Renal pelvis (tissue), 12 donors: ENCODE data around the gene GRK6. TPM values are rescaled to one million over a fixed set of nuclear protein-coding genes. Genes with fewer than 3 reads are reported as not detected.

Experiments used
- DNase-seq: peaks from one replicate; pipeline ENCODE4 v3.0.0-alpha.2; 2013
- long read RNA-seq, 16 experiments: transcript quantifications; one replicate each; lab custom pipeline, GENCODE V29; 2026
- polyA plus RNA-seq, 3 donors: library from polyadenylated mRNA; unstranded; fragments of 120-200 nt; gene quantifications; one replicate each; pipeline ENCODE4 v1.2.1, GENCODE V29; 2013; ENCODE audit not compliant: insufficient read length in 3 of 3

Gene GRK6
- 10 to 100 TPM; 27.9 to 32.3 (median 30.6) TPM for polyA plus RNA-seq
- long read RNA-seq, donor 1, partial matches to known transcripts, result 0 of 3 reads
- long read RNA-seq, donor 1, other reads (novel, unspliced or antisense), result 0 of 3 reads
- long read RNA-seq, donor 2, transcript GRK6-201 (16 exons, 2,939 nt), result major isoform, 8 of 9 reads
- long read RNA-seq, donor 2, partial matches to known transcripts, result 0 of 9 reads
- long read RNA-seq, donor 2, other reads (novel, unspliced or antisense), result 0 of 9 reads
- long read RNA-seq, donor 3, partial matches to known transcripts, result 144 of 193 reads
- long read RNA-seq, donor 3, other reads (novel, unspliced or antisense), result 46 of 193 reads
- long read RNA-seq, donor 4, transcript GRK6-201 (16 exons, 2,939 nt), result major isoform, 6 of 6 reads
- long read RNA-seq, donor 4, partial matches to known transcripts, result 0 of 6 reads
- long read RNA-seq, donor 4, other reads (novel, unspliced or antisense), result 0 of 6 reads
- long read RNA-seq, donor 5, partial matches to known transcripts, result 0 of 4 reads
- long read RNA-seq, donor 5, other reads (novel, unspliced or antisense), result 0 of 4 reads
- long read RNA-seq, donor 6, partial matches to known transcripts, result 0 of 5 reads
- long read RNA-seq, donor 6, other reads (novel, unspliced or antisense), result 0 of 5 reads
- long read RNA-seq, donor 7, transcript GRK6-201 (16 exons, 2,939 nt), result major isoform, 7 of 13 reads
- long read RNA-seq, donor 7, partial matches to known transcripts, result 5 of 13 reads
- long read RNA-seq, donor 7, other reads (novel, unspliced or antisense), result 0 of 13 reads
- long read RNA-seq, donor 8, partial matches to known transcripts, result 0 of 2 reads
- long read RNA-seq, donor 8, other reads (novel, unspliced or antisense), result 0 of 2 reads
- long read RNA-seq, donor 9, transcript GRK6-201 (16 exons, 2,939 nt), result major isoform, 6 of 11 reads
- long read RNA-seq, donor 9, partial matches to known transcripts, result 5 of 11 reads
- long read RNA-seq, donor 9, other reads (novel, unspliced or antisense), result 0 of 11 reads
- long read RNA-seq, donor 10, transcript GRK6-201 (16 exons, 2,939 nt), result major isoform, 5 of 5 reads
- long read RNA-seq, donor 10, partial matches to known transcripts, result 0 of 5 reads
- long read RNA-seq, donor 10, other reads (novel, unspliced or antisense), result 0 of 5 reads
- long read RNA-seq, donor 11, partial matches to known transcripts, result 0 of 3 reads
- long read RNA-seq, donor 11, other reads (novel, unspliced or antisense), result 0 of 3 reads
- long read RNA-seq, donor 12, transcript GRK6-201 (16 exons, 2,939 nt), result major isoform, 10 of 343 reads
- long read RNA-seq, donor 12, partial matches to known transcripts, result 226 of 343 reads
- long read RNA-seq, donor 12, other reads (novel, unspliced or antisense), result 107 of 343 reads
- long read RNA-seq, donor 13, partial matches to known transcripts, result 0 of 4 reads
- long read RNA-seq, donor 13, other reads (novel, unspliced or antisense), result 0 of 4 reads
- long read RNA-seq, donor 14, transcript GRK6-201 (16 exons, 2,939 nt), result major isoform, 8 of 257 reads
- long read RNA-seq, donor 14, partial matches to known transcripts, result 225 of 257 reads
- long read RNA-seq, donor 14, other reads (novel, unspliced or antisense), result 24 of 257 reads
- long read RNA-seq, donor 15, partial matches to known transcripts, result 0 of 2 reads
- long read RNA-seq, donor 15, other reads (novel, unspliced or antisense), result 0 of 2 reads
- long read RNA-seq, donor 16, transcript GRK6-201 (16 exons, 2,939 nt), result major isoform, 7 of 9 reads
- long read RNA-seq, donor 16, partial matches to known transcripts, result 0 of 9 reads
- long read RNA-seq, donor 16, other reads (novel, unspliced or antisense), result 0 of 9 reads

- no peak for DNase-seq
Measured at GRCh38 chr5:177426566-177427210, at the start of gene GRK6. Gene GRK6 (plus strand): TSS chr5:177426676. CDS start chr5:177426846, 170 bp downstream.

- no peak for DNase-seq
Measured at GRCh38 chr5:177377851-177378776, 48.4 kb upstream of the GRK6 start.

DNA sequence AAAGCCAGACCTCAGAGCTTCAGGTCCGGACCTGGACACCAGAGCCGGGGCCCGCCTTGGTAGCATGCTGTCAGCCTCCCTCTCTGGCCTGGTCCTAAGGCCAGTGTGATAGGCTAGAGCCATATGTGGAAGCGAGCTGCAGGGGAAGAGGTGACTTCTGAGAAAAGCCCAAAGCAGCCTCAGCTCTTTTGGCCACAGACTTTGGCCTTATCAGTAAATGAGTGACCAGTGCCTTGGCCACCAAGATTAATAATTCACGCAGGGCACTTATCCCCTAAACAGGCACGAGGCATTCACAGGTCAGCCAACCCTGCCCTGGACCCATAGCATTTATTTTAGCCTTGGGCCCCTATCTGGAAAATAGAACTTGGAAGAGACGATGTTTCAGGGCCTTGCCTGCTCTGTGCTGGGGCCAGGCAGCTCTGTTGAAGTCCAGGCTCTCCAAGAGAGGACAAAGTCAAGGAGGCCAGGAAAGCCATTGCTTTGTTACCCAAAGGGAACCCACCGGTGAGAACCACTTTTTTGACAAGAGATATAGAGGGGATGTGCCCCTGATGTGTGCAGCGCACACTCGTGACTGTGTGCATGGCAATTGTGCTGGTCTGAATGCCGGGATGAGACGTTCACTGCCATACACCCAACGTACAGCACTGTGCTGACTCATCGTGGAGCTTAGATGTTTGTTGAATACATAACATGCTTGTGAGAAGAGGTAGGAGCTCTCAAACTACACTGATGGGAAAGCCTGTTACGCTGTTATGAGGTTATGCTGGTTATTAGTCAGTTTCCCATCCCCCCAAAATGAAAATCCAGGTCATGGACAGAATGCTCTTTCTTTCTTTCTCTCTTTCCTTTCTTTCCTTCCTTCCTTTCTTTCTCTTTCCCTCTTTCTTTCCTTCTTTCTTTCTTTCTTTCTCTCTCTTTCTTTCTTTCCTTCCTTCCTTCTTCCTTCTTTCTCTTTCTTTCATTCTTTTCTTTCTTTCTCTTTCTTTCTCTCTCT lies 47.3 kb upstream of the GRK6 start:
- no peak for DNase-seq

DNA sequence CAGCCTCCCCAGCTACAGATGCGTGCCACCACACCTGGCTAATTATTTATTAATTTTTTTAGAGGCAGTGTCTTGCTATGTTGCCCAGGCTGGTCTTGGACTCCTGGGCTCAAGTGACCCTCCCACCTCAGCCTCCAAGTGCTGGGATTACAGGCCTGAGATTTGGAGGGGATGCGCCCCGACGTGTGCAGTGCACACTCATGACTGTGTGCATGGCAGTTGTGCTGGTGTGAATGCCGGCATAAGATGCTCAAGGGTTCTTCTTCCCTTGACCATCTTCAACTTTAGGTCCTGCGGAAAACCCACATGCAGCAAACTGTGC lies 45.7 kb upstream of the GRK6 start:
- DNase-seq, result no peak

- DNase-seq, result no peak
Measured at GRCh38 chr5:177382423-177383029, 44.0 kb upstream of the GRK6 start.

DNA sequence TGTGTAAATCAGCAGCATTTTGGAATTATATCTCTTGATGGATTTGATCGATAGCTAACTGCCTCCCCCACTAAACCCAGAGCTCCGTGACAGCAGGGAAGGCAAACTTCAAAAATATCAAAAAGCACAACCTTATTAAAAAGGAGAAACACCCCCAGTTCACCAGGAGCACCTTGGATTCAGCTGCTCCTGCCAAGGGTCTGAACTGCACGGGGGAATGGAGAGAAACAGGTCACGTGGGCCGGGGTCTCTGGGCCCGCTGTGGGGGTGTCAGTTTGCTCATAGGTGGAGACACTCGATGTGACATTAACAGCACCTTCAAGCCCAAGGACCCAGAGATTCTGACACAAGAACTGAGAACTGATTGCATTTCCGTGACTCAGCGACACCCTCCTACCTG lies 43.3 kb upstream of the GRK6 start:
- no peak for DNase-seq

- DNase-seq, result no peak
Measured at GRCh38 chr5:177384134-177384533, 42.3 kb upstream of the GRK6 start, which contains the start of gene SLC34A1. Gene SLC34A1 (plus strand): TSS chr5:177384434. CDS start chr5:177385742, 1,308 bp downstream.

- DNase-seq, result no peak
Measured at GRCh38 chr5:177385720-177386119, 40.8 kb upstream of the GRK6 start.

DNA sequence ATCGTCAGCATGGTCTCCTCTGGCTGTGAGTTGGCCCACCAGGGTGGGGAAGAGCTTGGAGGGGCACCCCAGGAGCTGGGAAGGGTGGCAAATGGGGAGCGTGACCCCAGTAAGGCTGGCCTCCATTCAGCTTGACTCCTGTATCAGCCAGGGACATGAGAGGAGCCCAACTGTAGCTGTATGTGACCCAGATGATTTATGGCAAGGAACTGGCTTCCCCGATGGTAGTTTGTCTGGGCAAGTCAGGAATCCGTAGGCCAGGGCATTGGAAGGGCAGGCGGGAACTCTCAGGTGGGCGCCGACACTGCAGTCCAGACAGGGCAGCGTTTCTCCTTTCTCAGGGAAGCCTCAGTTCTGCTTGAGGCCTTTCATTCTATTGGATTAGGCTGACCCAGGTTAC lies 39.9 kb upstream of the GRK6 start:
- no peak for DNase-seq

DNA sequence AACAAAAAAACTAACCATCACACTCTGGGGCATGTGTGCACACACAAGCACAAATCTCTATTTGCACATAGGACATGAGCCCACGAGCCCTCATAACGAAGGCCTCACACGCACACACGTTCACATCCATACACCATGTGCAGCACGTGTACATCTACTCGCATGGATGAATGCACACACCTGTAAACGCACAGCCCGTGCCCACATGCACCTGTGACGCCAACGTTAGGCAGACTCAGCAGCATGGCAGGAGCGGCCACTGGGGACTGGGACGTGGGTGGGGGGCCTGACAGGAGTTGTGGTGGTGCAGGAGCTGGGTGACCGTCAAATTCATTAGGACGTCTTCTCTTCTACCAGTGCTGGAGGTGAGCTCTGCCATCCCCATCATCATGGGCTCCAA lies 39.1 kb upstream of the GRK6 start:
- no peak for DNase-seq

- no peak for DNase-seq
Measured at GRCh38 chr5:177388521-177389052, 37.9 kb upstream of the GRK6 start.

GRCh38 chr5:177389241-177390169 lies 37.0 kb upstream of the GRK6 start:
- DNase-seq, result no peak

GRCh38 chr5:177390363-177391300 lies 35.8 kb upstream of the GRK6 start:
- DNase-seq, result peak; percentile 88

DNA sequence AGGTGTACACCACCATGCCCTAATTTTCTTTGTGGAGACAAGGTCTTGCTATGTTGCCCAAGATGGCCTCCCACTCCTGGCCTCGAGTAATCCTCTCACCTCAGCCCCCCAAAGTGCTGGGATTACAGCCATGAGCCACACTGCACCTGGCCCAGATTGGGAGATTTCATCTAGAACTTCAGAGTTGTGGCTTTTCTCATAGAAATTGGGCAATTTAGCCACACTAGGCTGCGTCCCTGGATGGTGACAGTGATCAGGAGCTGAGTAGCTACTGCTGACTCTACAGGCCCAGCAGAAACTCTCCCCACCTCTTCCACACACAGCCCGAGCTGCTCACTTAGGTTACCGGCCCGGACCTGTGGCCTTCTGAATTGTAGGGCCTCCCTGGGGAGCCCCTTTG lies 33.7 kb upstream of the GRK6 start:
- no peak for DNase-seq
